GM18526 (cell line): Measurements from ENCODE around the gene DRAXIN.

Experiments
- POLR2A ChIP-seq: IDR thresholded peaks from 3 replicates; pipeline ENCODE4 v1.6.1; 2011; ENCODE audit not compliant: insufficient read length; ENCODE audit errors: extremely low read depth

Gene DRAXIN

DNA sequence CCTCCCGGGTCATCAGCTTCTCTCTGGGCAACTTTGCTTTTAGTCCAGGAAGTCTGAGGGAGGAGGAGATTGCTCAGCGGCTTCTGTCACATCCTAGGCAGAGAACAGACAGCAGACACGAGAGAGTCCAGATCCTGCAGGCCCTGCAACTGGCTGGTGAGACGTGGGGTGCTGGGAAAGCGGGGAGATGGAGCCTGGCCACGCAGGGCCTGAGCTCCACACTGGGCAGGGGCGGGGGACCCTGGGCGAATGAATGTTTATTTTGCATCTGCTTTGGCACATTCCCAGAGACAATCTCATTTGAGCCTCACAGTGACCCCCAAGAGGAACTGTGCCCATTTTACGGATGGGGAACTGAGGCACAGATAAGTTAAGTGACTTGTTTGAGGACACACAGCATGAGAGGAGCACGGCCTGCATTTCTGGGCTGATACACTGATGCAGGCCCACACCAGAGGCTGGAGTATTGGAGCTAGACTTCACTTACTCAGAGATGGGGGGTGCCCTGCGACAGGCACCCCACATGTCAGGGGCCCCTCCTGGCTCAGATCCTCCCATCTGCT is 80.1 kb downstream of the DRAXIN start:
- no peak for TF ChIP-seq POLR2A

DNA sequence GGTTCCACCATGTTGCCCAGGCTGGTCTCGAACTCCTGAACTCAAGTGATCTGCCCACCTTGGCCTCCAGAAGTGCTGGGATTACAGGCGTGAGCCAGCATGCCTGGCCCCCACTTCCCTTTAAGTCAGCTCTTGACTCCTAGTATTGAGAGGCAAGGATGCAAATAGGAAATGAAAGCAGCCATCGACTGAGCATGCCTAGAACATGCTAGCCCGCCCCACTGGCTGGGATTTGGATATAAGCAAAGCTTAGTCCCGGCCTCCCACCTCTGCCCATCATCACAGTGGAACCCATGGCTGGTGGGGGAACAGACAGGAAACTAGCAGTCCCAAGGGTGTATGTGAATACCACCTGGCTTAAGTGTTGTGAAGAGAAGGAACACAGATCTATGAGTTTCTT is 80.9 kb downstream of the DRAXIN start:
- no peak for TF ChIP-seq POLR2A

DNA sequence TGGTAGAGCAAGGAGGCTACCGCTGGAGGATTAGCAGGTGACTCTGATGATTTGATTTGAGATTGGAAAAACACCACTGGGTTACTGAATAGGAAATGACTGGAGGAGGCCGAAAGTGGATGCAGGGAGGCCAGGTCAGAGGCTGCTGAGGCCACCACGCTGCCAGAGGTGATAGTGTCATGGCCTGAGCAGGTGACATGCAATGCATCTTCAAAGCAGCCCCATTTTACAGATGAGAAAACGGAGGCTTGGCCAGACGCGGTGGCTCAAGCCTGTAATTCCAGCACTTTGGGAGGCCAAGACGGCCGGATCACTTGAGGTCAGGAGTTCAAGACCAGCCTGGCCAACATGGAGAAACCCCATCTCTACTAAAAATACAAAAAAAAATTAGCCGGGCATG is 83.2 kb downstream of the DRAXIN start:
- TF ChIP-seq POLR2A, result no peak
